CD4-positive, CD25-positive, alpha-beta regulatory T cell (primary cell): Measurements from ENCODE around the gene NFKB2. TPM values are rescaled to one million over a fixed set of nuclear protein-coding genes. Genes with fewer than 3 reads are reported as not detected.

Experiments
- ATAC-seq, 2 donors: fragments of 150-1000 bp; cut with Tn5 transposase; one replicate each; pipeline ENCODE4 v1.10.0; 2021; ENCODE audit warnings: low read depth in 2 of 2, moderate number of reproducible peaks in 2 of 2, moderate library complexity in 1 of 2
- DNase-seq, 3 donors: peaks; one replicate each; pipeline versions ENCODE4 v3.0.0 to v3.0.0-alpha.2; 2012 to 2022; ENCODE audit warnings: mixed read lengths in 1 of 3
- H3K27ac ChIP-seq: one replicate; pipeline ENCODE4 v1.7.0; 2013; ENCODE audit warnings: mild to moderate bottlenecking, low read length; ENCODE audit not compliant: insufficient read depth, poor library complexity, severe bottlenecking
- H3K27me3 ChIP-seq: one replicate; pipeline ENCODE4 v1.7.0; 2013; ENCODE audit warnings: low read length; ENCODE audit not compliant: control insufficient read depth, insufficient read depth
- H3K36me3 ChIP-seq: one replicate; pipeline ENCODE4 v1.7.0; 2013; ENCODE audit warnings: mild to moderate bottlenecking, low read length, moderate library complexity; ENCODE audit not compliant: control insufficient read depth, insufficient read depth
- H3K4me1 ChIP-seq: 2 replicates; pipeline ENCODE4 v1.7.0; 2013; ENCODE audit warnings: mild to moderate bottlenecking, low read length; ENCODE audit not compliant: insufficient read depth, control insufficient read depth, poor library complexity, severe bottlenecking
- H3K4me3 ChIP-seq: one replicate; pipeline ENCODE4 v1.7.0; 2013; ENCODE audit warnings: low read depth, mild to moderate bottlenecking, low read length, moderate library complexity
- H3K9me3 ChIP-seq, 2 experiments: 1 replicate in 1 of 2; 2 replicates in 1 of 2; pipeline ENCODE4 v1.7.0; 2013; ENCODE audit warnings: low read length in 2 of 2, mild to moderate bottlenecking in 1 of 2, moderate library complexity in 1 of 2; ENCODE audit not compliant: control insufficient read depth in 2 of 2
- H3K27ac Mint-ChIP-seq, 3 donors: one replicate each; pipeline ENCODE4 v1.8.0; 2020 to 2022; ENCODE audit warnings: mild to moderate bottlenecking in 3 of 3, mixed read lengths in 3 of 3, moderate library complexity in 2 of 3
- H3K27me3 Mint-ChIP-seq: one replicate; pipeline ENCODE4 v1.8.0; 2022; ENCODE audit warnings: mild to moderate bottlenecking, mixed read lengths
- H3K36me3 Mint-ChIP-seq: one replicate; pipeline ENCODE4 v1.8.0; 2020; ENCODE audit warnings: mixed read lengths
- H3K4me1 Mint-ChIP-seq, 4 donors: one replicate each; pipeline ENCODE4 v1.8.0; 2020 to 2022; ENCODE audit warnings: mixed read lengths in 4 of 4, mild to moderate bottlenecking in 1 of 4
- H3K4me3 Mint-ChIP-seq, 4 donors: one replicate each; pipeline ENCODE4 v1.8.0; 2020 to 2022; ENCODE audit warnings: mild to moderate bottlenecking in 4 of 4, mixed read lengths in 4 of 4, moderate library complexity in 3 of 4
- H3K9me3 Mint-ChIP-seq, 7 donors: one replicate each; pipeline ENCODE4 v1.8.0; 2020 to 2022; ENCODE audit warnings: mixed read lengths in 7 of 7, mild to moderate bottlenecking in 3 of 7, moderate library complexity in 2 of 7
- polyA plus RNA-seq, 4 donors: library from polyadenylated mRNA; unstranded; fragments of 300-500 nt; fragmentation: Illumina TruSeq; gene quantifications; one replicate each; pipeline ENCODE4 v1.2.3, GENCODE V29; 2021
- total RNA-seq: library from RNA; stranded (reverse); gene quantifications from one replicate; pipeline ENCODE4 v1.2.3, GENCODE V29; 2022

NFKB2 gene
- total and polyA plus RNA-seq, 5 donors from 2014 or later, result 6.3 to 385 (median 6.9) TPM

DNA sequence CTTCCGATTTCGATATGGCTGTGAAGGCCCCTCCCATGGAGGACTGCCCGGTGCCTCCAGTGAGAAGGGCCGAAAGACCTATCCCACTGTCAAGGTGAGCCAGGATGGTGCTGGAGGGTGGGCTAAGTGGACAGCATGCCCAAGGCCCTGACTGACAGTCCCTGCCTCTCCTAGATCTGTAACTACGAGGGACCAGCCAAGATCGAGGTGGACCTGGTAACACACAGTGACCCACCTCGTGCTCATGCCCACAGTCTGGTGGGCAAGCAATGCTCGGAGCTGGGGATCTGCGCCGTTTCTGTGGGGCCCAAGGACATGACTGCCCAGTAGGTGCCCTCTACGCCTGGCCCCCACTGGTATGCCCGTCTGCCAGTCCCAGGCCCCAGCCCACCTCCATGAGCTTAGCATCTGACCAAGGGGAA lies 1.2 kb downstream of the NFKB2 start:
- no peaks in the 10 kb centered on the region for H3K9me3 ChIP-seq
- H3K4me3 Mint-ChIP-seq, result peak overlapping the region; percentile 94 to 97 (median 96)
- H3K9me3 Mint-ChIP-seq, result no peaks in the 10 kb centered on the region
- H3K27me3 Mint-ChIP-seq, result peaks cover 18% of the 10 kb centered on the region
- H3K4me1 ChIP-seq, result peaks cover 51% of the 10 kb centered on the region
- H3K27ac Mint-ChIP-seq, result peak overlapping the region; percentile 96 to 100 (median 100)
- H3K27me3 ChIP-seq, result no peaks in the 10 kb centered on the region
- DNase-seq, result no peak
- no peaks in the 10 kb centered on the region for H3K36me3 Mint-ChIP-seq
- H3K4me3 ChIP-seq, result peak overlapping the region; percentile 78
- peak overlapping the region; percentile 100 for H3K27ac ChIP-seq
- peaks cover 23% of the 10 kb centered on the region for H3K36me3 ChIP-seq
- no peak for ATAC-seq
- peaks cover 4 to 57% (median 27%) of the 10 kb centered on the region in 4 donors for H3K4me1 Mint-ChIP-seq

GRCh38 chr10:102397222-102398171 lies 2.0 kb downstream of the NFKB2 start:
- Histone ChIP-seq H3K9me3 (no peaks in the 10 kb centered on the region), H3K27ac (peak overlapping the region; percentile 100), H3K36me3 (peaks cover 23% of the 10 kb centered on the region), H3K27me3 (no peaks in the 10 kb centered on the region), H3K4me3 (no peak overlapping the region), H3K4me1 (peaks cover 51% of the 10 kb centered on the region)
- H3K4me1 Mint-ChIP-seq, result peaks cover 4 to 57% (median 27%) of the 10 kb centered on the region in 4 donors
- peak overlapping the region; percentile 83 to 100 (median 100) for H3K27ac Mint-ChIP-seq
- ATAC-seq (no peak), DNase-seq (no peak)
- H3K4me3 Mint-ChIP-seq, result peak overlapping the region; percentile 79 to 97 (median 96)
- H3K27me3 Mint-ChIP-seq, result peaks cover 18% of the 10 kb centered on the region
- no peaks in the 10 kb centered on the region for H3K36me3 Mint-ChIP-seq
- no peaks in the 10 kb centered on the region for H3K9me3 Mint-ChIP-seq

GRCh38 chr10:102398172-102399020 lies 2.9 kb downstream of the NFKB2 start:
- H3K27me3 Mint-ChIP-seq, result peaks cover 13% of the 10 kb centered on the region
- DNase-seq (no peak), ATAC-seq (no peak)
- Histone ChIP-seq H3K4me1 (peaks cover 50% of the 10 kb centered on the region), H3K9me3 (no peaks in the 10 kb centered on the region), H3K27ac (peak overlapping the region; percentile 92), H3K4me3 (no peak overlapping the region), H3K27me3 (no peaks in the 10 kb centered on the region), H3K36me3 (peaks cover 23% of the 10 kb centered on the region)
- H3K9me3 Mint-ChIP-seq, result no peaks in the 10 kb centered on the region
- H3K36me3 Mint-ChIP-seq, result no peaks in the 10 kb centered on the region
- H3K27ac Mint-ChIP-seq, result peak overlapping the region in 2 of 3 donors; percentile 87 to 96
- H3K4me1 Mint-ChIP-seq, result peaks cover 4 to 50% (median 25%) of the 10 kb centered on the region in 4 donors
- H3K4me3 Mint-ChIP-seq, result peak overlapping the region; percentile 77 to 96 (median 88)

- Mint-ChIP-seq H3K9me3 (no peaks in the 10 kb centered on the region), H3K27me3 (peaks cover 13% of the 10 kb centered on the region), H3K4me1 (peaks cover 0 to 48% (median 21%) of the 10 kb centered on the region in 4 donors), H3K4me3 (peak overlapping the region; percentile 79 to 96 (median 88)), H3K36me3 (no peaks in the 10 kb centered on the region), H3K27ac (peak overlapping the region; percentile 74 to 96 (median 87))
- H3K36me3 ChIP-seq, result peaks cover 23% of the 10 kb centered on the region
- no peak overlapping the region for H3K4me3 ChIP-seq
- H3K27me3 ChIP-seq, result no peaks in the 10 kb centered on the region
- no peaks in the 10 kb centered on the region for H3K9me3 ChIP-seq
- DNase-seq, result peak; percentile 78 to 90 (median 89)
- ATAC-seq, result peak; percentile 62 to 69
- H3K4me1 ChIP-seq, result peaks cover 45% of the 10 kb centered on the region
- H3K27ac ChIP-seq, result peak overlapping the region; percentile 92
Observed at GRCh38 chr10:102399217-102400021, 3.9 kb downstream of the NFKB2 start.

DNA sequence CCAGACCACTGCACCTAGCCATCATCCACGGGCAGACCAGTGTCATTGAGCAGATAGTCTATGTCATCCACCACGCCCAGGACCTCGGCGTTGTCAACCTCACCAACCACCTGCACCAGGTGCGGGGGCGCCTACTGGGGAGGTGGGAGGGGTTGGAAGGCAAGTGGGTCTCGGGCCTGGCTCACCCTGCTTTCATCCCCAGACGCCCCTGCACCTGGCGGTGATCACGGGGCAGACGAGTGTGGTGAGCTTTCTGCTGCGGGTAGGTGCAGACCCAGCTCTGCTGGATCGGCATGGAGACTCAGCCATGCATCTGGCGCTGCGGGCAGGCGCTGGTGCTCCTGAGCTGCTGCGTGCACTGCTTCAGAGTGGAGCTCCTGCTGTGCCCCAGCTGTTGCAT lies 4.6 kb downstream of the NFKB2 start:
- no peaks in the 10 kb centered on the region for H3K27me3 ChIP-seq
- peaks cover 23% of the 10 kb centered on the region for H3K36me3 ChIP-seq
- DNase-seq, result no peak
- Mint-ChIP-seq H3K9me3 (no peaks in the 10 kb centered on the region), H3K4me1 (peaks cover 0 to 45% (median 19%) of the 10 kb centered on the region in 4 donors), H3K36me3 (no peaks in the 10 kb centered on the region), H3K27ac (peak overlapping the region; percentile 74 to 93 (median 82)), H3K4me3 (peak overlapping the region in 3 of 4 donors; percentile 51 to 96 (median 79)), H3K27me3 (peaks cover 8% of the 10 kb centered on the region)
- H3K4me1 ChIP-seq, result peaks cover 45% of the 10 kb centered on the region
- no peak overlapping the region for H3K4me3 ChIP-seq
- no peaks in the 10 kb centered on the region for H3K9me3 ChIP-seq
- no peak for ATAC-seq
- peak overlapping the region; percentile 92 for H3K27ac ChIP-seq

- H3K36me3 Mint-ChIP-seq, result no peaks in the 10 kb centered on the region
- H3K9me3 Mint-ChIP-seq, result no peaks in the 10 kb centered on the region
- no peak overlapping the region for H3K27ac Mint-ChIP-seq
- peaks cover 44% of the 10 kb centered on the region for H3K4me1 ChIP-seq
- no peaks in the 10 kb centered on the region for H3K27me3 ChIP-seq
- peaks cover 23% of the 10 kb centered on the region for H3K36me3 ChIP-seq
- no peak overlapping the region for H3K27ac ChIP-seq
- ATAC-seq (no peak), DNase-seq (no peak)
- peaks cover 8% of the 10 kb centered on the region for H3K27me3 Mint-ChIP-seq
- no peaks in the 10 kb centered on the region for H3K9me3 ChIP-seq
- peak overlapping the region in 1 of 4 donors; percentile 96 for H3K4me3 Mint-ChIP-seq
- no peak overlapping the region for H3K4me3 ChIP-seq
- H3K4me1 Mint-ChIP-seq, result peaks cover 0 to 42% (median 19%) of the 10 kb centered on the region in 4 donors
Observed at GRCh38 chr10:102400598-102401341, 5.3 kb downstream of the NFKB2 start.
